ENCODE results near the gene PSMA5.

DNA sequence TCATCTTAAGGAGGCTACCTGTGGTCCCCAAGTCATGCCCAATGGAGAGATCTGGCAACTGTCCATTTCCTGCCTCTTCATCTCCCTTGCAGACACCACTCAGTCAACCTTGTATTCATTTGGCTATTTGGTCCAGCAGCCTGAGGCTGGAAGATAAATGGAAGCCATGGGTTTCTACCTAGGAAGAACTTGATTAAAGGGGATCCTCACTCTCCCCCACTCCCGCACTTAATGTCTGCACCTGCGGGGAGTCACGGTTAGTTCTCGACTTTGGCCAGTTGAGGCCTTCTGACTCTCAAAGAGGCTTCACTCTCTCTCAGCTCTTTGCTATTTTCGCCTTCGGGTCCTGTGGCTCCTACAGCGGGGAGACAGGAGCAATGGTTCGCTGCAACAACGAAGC is 49.0 kb upstream of the PSMA5 start:
- no peak for TF ChIP-seq YY1 (IDR thresholded peaks at IDR 0.05; ENCODE audit: insufficient read depth, insufficient read length)
- no peak for TF ChIP-seq SUZ12 (IDR thresholded peaks at IDR 0.05; ENCODE audit: extremely low read depth, insufficient read depth, insufficient read length)
